ENCODE measurements around the gene HRH1.
"Not testable (repeated sequence)": the region's sequence is repeated elsewhere in the genome, so short reads cannot be mapped to it uniquely, and the experiment has no call there.

- TF ChIP-seq, protein P1, sequence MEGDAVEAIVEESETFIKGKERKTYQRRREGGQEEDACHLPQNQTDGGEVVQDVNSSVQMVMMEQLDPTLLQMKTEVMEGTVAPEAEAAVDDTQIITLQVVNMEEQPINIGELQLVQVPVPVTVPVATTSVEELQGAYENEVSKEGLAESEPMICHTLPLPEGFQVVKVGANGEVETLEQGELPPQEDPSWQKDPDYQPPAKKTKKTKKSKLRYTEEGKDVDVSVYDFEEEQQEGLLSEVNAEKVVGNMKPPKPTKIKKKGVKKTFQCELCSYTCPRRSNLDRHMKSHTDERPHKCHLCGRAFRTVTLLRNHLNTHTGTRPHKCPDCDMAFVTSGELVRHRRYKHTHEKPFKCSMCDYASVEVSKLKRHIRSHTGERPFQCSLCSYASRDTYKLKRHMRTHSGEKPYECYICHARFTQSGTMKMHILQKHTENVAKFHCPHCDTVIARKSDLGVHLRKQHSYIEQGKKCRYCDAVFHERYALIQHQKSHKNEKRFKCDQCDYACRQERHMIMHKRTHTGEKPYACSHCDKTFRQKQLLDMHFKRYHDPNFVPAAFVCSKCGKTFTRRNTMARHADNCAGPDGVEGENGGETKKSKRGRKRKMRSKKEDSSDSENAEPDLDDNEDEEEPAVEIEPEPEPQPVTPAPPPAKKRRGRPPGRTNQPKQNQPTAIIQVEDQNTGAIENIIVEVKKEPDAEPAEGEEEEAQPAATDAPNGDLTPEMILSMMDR (IDR thresholded peaks at IDR 0.05; ENCODE audit: low read length): not testable (repeated sequence)
- not testable (repeated sequence) for TF ChIP-seq EZH2 (IDR thresholded peaks at IDR 0.05; ENCODE audit: borderline replicate concordance, low read length)
Measured at GRCh38 chr3:11113316-11113715, 41.0 kb upstream of the HRH1 start.
